ENCODE measurements around the gene OPN1MW2.
"Not testable (repeated sequence)": the region's sequence is repeated elsewhere in the genome, so short reads cannot be mapped to it uniquely, and the experiment has no call there.

OPN1MW2 gene

DNA sequence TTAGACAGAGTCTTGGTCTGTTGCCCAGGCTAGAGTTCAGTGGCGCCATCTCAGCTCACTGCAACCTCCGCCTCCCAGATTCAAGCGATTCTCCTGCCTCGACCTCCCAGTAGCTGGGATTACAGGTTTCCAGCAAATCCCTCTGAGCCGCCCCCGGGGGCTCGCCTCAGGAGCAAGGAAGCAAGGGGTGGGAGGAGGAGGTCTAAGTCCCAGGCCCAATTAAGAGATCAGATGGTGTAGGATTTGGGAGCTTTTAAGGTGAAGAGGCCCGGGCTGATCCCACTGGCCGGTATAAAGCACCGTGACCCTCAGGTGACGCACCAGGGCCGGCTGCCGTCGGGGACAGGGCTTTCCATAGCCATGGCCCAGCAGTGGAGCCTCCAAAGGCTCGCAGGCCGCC, at the start of gene OPN1MW2:
OPN1MW2 (plus strand) TSS at position 301 of the 400 bp plus-strand sequence; CDS start at position 361, 60 bp downstream.
- H3K27ac ChIP-seq: not testable (repeated sequence)

DNA sequence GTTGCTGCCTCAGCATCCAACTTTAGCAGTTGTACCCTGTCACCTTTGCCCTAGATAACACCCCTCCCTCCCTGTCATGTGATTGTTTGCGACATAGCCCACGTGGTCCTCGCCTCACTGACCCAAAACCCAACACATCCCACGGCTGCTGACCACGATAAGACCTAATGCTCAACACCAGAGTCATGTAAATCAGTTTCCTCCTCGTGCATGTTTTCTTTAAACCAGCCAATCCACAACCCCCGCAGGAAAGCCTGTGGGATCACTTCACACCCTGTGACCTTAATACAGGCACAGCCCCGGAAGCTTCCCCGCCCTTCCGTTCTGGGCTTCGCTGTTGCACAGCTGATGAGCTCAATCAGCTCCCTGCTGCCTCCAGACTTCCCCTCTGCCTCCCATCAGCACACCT, 47.0 kb upstream of the OPN1MW2 start:
- H3K27ac ChIP-seq: not testable (repeated sequence)

DNA sequence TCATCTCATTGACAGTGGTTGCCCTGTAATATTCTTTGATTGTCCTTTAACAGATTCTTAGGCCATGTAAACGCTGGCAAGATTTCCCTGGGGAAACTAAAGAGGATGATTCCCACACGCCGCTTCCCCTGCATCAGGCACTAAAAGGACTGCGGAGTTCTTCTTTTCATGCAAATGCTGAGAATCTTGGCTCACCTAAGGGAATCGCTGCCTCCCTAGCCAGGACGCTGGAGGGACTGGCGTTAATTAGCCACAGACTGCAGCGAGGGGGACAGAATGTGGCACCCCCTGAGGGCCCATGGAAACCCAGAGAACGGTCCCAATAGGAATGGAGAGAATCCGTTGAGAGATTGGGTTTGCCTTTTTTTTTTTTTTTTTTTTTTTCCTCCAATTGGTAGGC, 45.2 kb upstream of the OPN1MW2 start:
- H3K27ac ChIP-seq: not testable (repeated sequence)

DNA sequence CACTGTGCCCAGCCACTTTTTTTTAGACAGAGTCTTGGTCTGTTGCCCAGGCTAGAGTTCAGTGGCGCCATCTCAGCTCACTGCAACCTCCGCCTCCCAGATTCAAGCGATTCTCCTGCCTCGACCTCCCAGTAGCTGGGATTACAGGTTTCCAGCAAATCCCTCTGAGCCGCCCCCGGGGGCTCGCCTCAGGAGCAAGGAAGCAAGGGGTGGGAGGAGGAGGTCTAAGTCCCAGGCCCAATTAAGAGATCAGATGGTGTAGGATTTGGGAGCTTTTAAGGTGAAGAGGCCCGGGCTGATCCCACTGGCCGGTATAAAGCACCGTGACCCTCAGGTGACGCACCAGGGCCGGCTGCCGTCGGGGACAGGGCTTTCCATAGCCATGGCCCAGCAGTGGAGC, 37.3 kb upstream of the OPN1MW2 start, which contains the start of gene OPN1MW:
OPN1MW (plus strand) TSS at position 301 of the 400 bp plus-strand sequence; CDS start at position 383, 82 bp downstream.
- not testable (repeated sequence) for H3K27ac ChIP-seq

DNA sequence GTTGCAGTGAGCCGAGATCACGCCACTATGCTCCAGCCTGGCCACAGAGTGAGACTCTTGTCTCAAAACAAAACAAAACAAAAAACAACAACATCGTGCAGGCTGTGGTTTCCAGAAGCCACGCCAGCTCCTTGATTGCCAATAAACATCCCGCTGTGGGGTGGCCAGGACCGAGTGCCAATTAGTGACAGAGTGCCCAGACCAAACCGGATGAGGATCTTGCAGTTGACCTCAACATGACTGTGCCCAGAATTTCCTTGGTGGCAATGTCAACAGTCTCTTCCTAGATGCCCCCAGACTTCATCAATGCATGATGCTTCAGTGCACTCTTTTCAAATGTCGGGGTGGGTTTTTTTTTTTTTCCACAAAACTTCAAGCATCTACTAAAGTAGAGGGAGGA, 35.8 kb upstream of the OPN1MW2 start:
- not testable (repeated sequence) for H3K27ac ChIP-seq

DNA sequence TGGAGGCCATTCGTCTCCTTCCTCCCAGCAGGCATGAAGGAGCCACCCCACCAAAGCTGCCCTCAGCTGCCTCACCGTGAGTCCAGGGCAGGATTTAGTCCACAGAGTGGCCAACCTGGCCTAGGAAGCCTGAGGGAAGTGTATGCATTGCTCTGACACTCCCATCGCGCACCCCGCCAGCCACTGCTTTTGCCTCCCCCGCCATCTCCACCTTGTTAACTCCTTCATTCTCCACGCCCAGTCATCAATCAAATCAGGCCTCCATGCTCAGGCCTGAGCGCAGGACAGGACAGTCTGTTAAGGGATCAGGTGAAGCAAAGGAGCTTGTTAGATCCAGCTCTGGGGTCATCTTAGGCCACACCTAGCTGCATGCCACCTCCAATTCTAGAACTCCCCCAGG, 26.7 kb upstream of the OPN1MW2 start:
- H3K27ac ChIP-seq: not testable (repeated sequence)

DNA sequence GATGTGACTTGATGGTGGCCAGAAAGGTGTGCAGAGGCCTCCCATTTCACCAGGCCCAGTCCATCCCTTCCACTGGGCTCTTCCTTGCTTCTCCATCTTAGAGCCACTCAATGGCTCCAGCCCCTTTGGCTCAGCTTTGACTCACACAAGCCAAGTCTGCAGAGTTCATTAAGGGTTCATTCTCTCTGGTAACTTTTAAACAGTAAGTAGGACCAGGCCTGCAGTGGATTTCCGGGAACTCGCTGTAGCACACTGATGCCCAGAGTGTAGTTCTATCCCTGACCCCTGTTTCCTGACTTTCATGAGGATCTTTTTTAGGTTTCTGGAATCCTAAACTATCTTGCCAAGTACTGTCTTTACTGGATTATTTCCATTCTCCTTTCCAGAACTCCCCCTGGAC, 25.2 kb upstream of the OPN1MW2 start:
- H3K27ac ChIP-seq: not testable (repeated sequence)

DNA sequence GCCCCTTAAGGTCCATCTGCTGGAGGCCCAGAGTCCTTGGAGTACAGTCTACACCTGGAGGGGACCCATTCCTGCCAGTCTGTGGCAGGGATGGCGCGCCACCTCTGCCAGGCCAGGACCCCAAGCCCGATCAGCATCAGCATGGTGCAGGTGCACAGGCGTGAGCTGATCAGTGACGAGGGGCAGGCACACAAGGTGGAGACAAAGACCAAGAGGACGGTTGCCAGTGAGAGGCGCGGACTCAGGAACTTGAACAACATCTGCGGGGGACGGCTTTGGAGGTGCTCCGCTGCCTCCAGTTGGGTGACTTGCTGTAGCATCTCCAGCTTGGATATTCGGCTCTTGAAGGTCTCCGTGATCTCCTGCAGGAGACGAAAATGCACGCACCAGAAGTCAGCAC, 23.1 kb upstream of the OPN1MW2 start:
- not testable (repeated sequence) for H3K27ac ChIP-seq

DNA sequence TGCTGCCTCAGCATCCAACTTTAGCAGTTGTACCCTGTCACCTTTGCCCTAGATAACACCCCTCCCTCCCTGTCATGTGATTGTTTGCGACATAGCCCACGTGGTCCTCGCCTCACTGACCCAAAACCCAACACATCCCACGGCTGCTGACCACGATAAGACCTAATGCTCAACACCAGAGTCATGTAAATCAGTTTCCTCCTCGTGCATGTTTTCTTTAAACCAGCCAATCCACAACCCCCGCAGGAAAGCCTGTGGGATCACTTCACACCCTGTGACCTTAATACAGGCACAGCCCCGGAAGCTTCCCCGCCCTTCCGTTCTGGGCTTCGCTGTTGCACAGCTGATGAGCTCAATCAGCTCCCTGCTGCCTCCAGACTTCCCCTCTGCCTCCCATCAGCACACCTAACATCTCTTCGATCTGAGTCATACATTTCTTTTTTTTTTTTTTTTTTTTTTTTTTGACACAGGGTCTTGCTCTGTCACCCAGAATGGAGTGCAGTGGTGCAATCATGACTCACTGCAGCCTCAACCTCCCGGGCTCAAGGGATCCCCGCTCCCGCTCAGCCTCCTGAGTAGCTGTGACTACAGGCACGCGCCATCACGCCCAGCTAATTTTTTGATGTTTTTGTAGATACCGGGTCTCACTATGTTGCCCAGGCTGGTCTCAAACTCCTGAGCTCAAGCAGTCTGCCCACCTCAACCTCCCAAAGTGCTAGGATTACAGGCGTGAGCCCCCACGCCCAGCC, 9.7 kb upstream of the OPN1MW2 start:
- not testable (repeated sequence) for H3K27ac ChIP-seq

DNA sequence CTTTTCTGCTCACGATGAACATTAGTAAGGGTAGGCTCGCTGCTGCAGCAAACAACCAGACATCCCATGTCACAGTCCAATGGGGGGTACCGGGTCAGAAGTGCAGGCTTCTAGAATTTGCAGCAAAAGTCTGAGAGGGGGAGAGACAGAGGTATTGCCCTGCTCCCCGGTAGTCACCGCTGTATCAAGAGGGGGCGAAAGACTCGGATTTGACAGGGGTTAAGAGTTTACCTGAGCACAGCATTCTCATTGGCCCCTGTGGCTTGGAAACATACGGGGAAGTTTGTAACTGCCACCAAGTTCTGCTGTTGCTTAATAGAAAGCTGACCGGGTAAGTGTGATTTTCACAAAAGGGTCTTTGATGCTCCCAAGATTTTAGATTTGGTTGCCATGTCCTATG, 8.5 kb upstream of the OPN1MW2 start:
- H3K27ac ChIP-seq: not testable (repeated sequence)

DNA sequence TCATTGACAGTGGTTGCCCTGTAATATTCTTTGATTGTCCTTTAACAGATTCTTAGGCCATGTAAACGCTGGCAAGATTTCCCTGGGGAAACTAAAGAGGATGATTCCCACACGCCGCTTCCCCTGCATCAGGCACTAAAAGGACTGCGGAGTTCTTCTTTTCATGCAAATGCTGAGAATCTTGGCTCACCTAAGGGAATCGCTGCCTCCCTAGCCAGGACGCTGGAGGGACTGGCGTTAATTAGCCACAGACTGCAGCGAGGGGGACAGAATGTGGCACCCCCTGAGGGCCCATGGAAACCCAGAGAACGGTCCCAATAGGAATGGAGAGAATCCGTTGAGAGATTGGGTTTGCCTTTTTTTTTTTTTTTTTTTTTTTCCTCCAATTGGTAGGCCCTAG, 8.1 kb upstream of the OPN1MW2 start:
- not testable (repeated sequence) for H3K27ac ChIP-seq

DNA sequence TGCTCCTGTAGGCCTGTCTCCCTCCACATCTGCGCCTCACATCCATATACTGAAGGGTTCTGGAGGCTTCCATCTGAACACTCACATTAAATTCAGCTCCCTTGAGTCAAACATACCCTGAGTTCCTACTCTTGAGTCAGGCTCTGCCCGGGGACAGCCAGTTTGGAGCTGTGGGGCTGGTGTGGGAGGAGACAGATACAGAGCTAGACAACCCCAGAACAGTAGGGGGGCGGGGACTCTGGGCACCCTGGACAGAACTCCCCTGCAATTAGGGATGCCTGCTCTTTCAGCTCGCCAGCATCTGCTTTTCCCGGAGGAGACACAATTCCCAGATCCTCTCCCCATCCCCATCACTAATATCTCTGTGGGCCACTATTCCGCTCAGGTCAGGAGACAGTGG, 5.7 kb downstream of the OPN1MW2 start:
- not testable (repeated sequence) for H3K27ac ChIP-seq

DNA sequence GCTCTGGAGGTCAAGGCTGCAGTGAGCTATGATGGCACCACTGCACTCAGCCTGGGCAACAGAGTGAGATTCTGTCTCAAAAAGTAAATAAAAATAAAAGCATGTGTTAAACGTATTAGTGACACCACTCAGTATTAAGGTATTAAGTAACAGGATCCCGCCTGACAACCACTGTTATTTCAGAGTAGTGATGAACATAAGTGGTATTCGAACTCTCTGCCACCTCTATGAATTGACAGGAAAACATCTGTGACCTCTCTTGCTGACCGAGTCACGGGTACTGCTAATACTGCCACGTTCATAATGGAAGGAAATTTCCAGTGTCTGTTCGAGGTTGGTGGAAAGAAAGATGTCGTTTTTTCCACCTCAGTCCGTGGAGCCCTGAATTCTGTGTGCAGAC, 7.2 kb downstream of the OPN1MW2 start:
- H3K27ac ChIP-seq: not testable (repeated sequence)

DNA sequence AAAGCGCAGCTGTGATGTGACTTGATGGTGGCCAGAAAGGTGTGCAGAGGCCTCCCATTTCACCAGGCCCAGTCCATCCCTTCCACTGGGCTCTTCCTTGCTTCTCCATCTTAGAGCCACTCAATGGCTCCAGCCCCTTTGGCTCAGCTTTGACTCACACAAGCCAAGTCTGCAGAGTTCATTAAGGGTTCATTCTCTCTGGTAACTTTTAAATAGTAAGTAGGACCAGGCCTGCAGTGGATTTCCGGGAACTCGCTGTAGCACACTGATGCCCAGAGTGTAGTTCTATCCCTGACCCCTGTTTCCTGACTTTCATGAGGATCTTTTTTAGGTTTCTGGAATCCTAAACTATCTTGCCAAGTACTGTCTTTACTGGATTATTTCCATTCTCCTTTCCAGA, 11.9 kb downstream of the OPN1MW2 start:
- H3K27ac ChIP-seq: not testable (repeated sequence)

DNA sequence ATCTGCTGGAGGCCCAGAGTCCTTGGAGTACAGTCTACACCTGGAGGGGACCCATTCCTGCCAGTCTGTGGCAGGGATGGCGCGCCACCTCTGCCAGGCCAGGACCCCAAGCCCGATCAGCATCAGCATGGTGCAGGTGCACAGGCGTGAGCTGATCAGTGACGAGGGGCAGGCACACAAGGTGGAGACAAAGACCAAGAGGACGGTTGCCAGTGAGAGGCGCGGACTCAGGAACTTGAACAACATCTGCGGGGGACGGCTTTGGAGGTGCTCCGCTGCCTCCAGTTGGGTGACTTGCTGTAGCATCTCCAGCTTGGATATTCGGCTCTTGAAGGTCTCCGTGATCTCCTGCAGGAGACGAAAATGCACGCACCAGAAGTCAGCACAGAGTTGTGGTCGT, 14.1 kb downstream of the OPN1MW2 start:
- not testable (repeated sequence) for H3K27ac ChIP-seq

DNA sequence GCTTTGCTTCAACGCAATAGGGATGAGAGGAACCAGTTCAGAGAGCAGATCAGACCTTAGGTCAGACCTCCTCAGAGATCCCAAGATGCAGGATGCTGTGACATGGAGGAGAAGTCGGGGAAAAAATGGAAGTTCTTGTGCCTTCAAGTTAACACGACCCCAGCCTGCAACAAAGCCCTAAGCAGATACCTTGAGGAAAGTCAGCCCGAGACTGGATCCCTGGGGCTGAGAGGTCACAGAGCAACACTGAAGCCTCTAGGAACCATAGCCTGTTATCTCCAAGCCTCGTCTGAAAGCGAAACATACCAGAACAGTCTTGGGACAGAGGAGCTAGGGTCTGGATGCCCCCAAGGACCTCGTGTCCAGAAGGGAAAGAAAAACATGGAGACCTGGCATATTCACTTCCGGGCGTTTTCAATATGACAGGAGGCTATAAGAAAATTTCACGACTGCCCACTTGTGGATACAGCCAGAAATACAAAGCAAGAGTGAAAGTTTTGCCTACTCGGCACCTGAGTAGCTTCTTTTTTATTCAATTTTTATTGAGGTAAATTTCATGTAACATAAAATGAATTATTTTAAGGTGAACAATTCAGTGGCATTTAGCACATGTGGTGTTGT, 19.5 kb downstream of the OPN1MW2 start:
- H3K27ac ChIP-seq: not testable (repeated sequence)

DNA sequence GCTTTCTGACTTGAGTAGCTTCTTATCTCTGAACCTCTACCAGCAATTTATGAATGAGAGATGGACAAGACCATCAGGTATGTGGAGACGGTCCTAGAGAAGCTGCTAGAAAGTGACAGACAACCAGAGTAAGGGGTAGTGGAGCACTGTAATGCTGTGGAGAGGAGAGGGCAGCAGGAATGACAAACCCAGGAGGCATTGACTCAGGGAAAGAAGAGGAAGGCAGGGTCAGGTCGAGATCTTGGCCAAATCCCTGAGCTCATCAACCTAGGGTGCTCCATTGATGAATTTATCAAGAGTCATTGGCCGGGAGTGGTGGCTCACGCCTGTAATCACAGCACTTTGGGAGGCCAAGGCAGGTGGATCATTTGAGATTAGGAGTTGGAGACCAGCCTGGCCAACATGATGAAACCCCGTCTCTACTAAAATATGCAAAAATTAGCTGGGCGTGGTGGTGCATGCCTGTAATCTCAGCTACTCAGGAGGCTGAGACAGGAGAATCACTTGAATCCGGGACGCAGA, 20.5 kb downstream of the OPN1MW2 start:
- H3K27ac ChIP-seq: not testable (repeated sequence)

DNA sequence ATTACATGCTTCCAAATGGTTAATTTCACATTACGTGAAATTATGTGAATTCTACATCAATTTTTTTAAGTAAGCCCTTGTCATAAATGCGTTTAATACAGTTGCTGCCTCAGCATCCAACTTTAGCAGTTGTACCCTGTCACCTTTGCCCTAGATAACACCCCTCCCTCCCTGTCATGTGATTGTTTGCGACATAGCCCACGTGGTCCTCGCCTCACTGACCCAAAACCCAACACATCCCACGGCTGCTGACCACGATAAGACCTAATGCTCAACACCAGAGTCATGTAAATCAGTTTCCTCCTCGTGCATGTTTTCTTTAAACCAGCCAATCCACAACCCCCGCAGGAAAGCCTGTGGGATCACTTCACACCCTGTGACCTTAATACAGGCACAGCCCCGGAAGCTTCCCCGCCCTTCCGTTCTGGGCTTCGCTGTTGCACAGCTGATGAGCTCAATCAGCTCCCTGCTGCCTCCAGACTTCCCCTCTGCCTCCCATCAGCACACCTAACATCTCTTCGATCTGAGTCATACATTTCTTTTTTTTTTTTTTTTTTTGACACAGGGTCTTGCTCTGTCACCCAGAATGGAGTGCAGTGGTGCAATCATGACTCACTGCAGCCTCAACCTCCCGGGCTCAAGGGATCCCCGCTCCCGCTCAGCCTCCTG, 28.0 kb downstream of the OPN1MW2 start:
- not testable (repeated sequence) for H3K27ac ChIP-seq

DNA sequence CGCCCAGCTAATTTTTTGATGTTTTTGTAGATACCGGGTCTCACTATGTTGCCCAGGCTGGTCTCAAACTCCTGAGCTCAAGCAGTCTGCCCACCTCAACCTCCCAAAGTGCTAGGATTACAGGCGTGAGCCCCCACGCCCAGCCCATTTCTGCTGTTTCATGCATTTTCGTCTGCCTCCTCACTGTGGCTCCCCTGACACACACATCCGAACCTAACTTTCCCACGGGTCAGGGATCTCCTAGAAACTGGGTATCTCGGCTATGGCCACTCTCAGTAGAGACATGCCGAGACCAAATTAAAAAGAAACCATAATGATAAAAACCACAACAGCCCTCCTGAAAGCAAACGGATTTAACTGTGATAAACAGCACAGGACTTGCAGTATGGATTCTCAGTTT, 28.5 kb downstream of the OPN1MW2 start:
- not testable (repeated sequence) for H3K27ac ChIP-seq

DNA sequence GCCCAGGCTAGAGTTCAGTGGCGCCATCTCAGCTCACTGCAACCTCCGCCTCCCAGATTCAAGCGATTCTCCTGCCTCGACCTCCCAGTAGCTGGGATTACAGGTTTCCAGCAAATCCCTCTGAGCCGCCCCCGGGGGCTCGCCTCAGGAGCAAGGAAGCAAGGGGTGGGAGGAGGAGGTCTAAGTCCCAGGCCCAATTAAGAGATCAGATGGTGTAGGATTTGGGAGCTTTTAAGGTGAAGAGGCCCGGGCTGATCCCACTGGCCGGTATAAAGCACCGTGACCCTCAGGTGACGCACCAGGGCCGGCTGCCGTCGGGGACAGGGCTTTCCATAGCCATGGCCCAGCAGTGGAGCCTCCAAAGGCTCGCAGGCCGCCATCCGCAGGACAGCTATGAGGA, 37.7 kb downstream of the OPN1MW2 start, which contains the start of gene OPN1MW3:
OPN1MW3 (plus strand) TSS at position 301 of the 400 bp plus-strand sequence; CDS start at position 339, 38 bp downstream.
- not testable (repeated sequence) for H3K27ac ChIP-seq

DNA sequence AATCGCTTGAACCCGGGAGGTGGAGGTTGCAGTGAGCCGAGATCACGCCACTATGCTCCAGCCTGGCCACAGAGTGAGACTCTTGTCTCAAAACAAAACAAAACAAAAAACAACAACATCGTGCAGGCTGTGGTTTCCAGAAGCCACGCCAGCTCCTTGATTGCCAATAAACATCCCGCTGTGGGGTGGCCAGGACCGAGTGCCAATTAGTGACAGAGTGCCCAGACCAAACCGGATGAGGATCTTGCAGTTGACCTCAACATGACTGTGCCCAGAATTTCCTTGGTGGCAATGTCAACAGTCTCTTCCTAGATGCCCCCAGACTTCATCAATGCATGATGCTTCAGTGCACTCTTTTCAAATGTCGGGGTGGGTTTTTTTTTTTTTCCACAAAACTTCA, 39.2 kb downstream of the OPN1MW2 start:
- not testable (repeated sequence) for H3K27ac ChIP-seq

DNA sequence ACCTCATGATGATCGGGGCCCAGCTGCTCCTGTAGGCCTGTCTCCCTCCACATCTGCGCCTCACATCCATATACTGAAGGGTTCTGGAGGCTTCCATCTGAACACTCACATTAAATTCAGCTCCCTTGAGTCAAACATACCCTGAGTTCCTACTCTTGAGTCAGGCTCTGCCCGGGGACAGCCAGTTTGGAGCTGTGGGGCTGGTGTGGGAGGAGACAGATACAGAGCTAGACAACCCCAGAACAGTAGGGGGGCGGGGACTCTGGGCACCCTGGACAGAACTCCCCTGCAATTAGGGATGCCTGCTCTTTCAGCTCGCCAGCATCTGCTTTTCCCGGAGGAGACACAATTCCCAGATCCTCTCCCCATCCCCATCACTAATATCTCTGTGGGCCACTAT, 43.5 kb downstream of the OPN1MW2 start:
- not testable (repeated sequence) for H3K27ac ChIP-seq

DNA sequence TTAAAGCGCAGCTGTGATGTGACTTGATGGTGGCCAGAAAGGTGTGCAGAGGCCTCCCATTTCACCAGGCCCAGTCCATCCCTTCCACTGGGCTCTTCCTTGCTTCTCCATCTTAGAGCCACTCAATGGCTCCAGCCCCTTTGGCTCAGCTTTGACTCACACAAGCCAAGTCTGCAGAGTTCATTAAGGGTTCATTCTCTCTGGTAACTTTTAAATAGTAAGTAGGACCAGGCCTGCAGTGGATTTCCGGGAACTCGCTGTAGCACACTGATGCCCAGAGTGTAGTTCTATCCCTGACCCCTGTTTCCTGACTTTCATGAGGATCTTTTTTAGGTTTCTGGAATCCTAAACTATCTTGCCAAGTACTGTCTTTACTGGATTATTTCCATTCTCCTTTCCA, 49.7 kb downstream of the OPN1MW2 start:
- H3K27ac ChIP-seq: not testable (repeated sequence)

Measured in 22Rv1 (cell line).